Fibroblast of upper back skin (primary cell): ENCODE measurements around the gene MRPL39.

Experiments
- DNase-seq: peaks from one replicate; pipeline ENCODE4 v3.0.0-alpha.2; 2013

The MRPL39 gene

DNA sequence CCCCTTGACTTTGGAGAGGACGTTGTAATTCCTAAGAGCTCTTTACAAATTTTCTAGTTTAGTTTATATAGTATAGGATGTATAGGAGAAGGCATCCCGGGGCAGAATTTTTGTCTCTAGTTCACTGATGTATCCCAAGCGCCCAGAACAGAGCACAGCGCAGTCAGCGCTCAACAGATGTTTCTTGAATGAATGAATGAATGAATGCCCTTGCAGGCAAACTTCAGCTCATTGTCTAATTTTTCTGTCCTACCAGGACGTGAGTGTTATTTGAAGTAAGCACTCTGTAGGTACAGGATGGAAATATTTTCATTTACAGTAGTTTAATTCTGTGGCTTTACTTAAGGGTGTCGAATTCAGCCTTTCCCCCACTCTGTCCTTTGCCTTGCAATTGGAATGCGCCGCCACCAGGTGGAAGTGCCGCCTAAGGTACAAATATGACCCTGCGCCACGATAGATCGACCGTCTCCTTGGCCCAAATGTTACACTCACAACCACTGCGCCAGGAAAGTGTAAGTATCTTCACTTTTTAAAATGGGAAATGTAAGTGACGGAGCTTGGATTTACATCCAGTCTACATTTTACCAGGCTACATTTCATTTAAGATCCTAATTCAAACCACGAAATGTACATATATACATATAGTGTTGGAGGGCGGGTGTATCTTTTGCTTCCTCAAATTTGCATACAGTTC, 910 bp upstream of the MRPL39 start:
- DNase-seq, result peak; percentile 81

- no peak for DNase-seq
Observed at GRCh38 chr21:25589887-25590286, 17.4 kb downstream of the MRPL39 start.

DNA sequence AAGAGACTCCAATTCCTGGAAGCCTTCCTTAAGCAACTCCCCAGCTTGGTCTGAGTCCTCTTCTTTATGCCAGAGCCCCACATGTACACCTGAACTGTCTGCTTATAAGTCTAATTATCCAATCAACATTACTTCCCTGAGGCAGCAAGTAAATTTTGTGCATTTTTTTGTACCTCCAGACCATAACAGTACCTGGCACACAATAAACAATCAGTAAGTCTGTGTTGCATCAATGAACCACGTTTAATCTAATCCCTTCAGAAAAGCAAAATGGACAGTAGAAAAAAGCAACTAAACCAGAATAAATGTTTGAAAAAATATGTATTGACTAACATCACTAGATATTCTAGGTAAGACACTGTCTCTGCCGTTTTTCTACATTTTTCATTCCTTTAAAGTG, 20.5 kb downstream of the MRPL39 start:
- no peak for DNase-seq

- no peak for DNase-seq
Observed at GRCh38 chr21:25586326-25586725, 21.0 kb downstream of the MRPL39 start.

GRCh38 chr21:25584833-25585676, 22.2 kb downstream of the MRPL39 start:
- no peak for DNase-seq

DNA sequence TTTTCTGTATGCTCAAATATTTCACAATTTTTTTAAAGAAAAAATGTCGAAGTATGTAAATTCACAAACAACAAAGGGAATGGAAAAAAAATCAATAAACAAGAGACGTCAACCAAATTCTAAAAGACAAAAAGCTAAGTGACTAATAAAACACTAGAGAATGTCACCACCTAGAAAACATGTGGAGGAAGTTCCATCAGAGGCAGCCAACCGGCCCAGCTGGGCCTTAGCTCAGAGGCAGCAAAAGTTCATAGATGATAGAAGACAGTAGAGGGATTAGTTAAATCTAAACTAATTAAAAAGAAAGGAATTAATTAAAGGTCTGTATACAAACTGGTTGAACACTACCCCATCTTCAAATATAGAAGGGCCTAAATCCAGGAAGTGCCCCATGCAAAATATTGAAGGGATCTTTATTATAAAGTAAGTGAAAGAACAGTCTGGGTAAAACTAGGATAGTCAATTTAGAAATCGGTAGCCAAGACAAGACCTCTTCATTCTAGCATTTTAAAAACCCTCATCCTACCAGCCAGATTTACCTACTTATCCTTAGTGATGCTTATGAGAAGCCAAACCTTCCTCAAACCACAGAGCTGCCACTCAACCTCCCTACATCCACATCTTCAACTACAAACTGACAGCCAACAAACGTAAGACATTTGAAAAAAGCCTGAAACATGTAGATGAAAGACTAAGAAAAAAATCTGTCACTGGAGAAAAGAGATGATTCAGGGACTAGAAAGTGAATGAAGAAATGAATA, 23.7 kb downstream of the MRPL39 start:
- no peak for DNase-seq

DNA sequence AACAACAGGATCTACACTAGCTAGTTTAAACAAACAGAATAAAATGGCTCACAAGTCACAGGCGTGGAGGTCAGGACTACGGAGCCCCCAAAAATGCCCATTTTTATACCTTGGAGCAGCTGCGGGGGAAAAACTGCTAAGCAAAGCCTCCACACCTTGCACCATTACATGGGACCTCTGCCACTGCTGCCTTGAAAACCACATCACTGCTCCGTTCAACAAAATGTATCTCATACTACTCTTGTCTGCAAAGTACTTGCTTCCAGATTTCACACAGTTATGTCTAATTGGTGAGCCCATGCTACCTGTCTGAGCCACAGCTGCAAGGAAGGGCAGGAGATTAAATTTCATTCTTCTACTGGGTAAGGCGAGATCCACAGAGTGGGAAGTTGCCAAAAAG, 24.4 kb downstream of the MRPL39 start:
- no peak for DNase-seq

GRCh38 chr21:25582164-25582790, 25.0 kb downstream of the MRPL39 start:
- DNase-seq, result no peak

GRCh38 chr21:25581582-25581981, 25.7 kb downstream of the MRPL39 start:
- DNase-seq, result no peak

GRCh38 chr21:25580912-25581260, 26.4 kb downstream of the MRPL39 start:
- no peak for DNase-seq

DNA sequence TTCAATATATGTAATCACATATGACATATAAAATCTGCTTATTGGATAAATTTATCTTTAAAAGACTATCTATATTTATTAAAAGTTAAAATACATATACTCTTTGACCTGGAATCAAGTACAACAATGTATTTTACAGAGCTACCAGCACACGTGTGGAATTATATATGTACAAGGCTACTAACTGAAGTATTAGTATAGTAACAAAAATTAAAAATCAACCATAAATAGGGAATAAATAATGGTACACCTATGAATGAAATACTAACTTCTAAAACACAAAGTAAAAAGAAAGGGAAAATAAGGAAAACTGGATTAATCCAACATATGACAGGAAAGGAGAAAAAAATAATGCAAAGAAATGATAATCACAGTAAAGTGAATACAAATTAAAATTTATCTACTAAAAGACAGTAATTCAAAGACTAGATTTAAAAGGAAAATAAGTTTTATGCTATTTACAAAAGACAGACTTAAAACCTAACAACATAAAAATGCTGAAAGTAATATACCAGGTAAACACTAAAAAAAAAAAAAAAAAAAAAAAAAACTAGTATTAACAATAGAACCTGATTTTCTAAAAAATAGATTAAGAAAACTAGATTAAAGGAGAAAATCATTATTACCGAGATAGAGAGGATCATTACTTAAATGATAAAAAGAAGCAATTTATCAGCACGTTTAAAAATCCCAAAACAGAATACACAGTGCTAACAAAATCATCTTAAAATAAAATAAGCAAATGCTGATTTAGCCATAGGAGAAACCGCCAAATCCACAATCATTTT, 27.9 kb downstream of the MRPL39 start:
- no peak for DNase-seq

GRCh38 chr21:25578056-25578961, 29.0 kb downstream of the MRPL39 start:
- peak; percentile 13 for DNase-seq

- no peak for DNase-seq
Observed at GRCh38 chr21:25577424-25578055, 29.7 kb downstream of the MRPL39 start.

- DNase-seq, result peak; percentile 93
Observed at GRCh38 chr21:25573409-25574206, 33.7 kb downstream of the MRPL39 start.

GRCh38 chr21:25572861-25573310, 34.4 kb downstream of the MRPL39 start:
- DNase-seq, result peak; percentile 19

DNA sequence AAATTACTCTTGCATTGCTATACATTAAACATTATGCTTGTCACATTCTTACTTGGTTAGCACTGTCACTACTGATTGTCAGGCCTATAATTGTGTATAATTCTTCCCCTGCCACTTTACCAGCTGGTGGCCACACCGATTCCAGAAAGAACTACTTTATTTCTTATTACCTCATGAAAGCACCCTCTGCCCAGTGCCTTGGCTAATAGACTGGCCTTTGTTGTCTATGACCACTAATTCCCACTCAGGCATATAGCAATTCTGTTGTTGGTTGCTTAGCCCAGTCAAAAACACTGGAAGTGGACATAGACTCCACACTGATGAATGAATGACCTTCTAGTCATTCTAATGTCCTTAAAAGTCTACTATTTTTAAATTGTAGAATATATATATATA, 35.6 kb downstream of the MRPL39 start:
- no peak for DNase-seq

DNA sequence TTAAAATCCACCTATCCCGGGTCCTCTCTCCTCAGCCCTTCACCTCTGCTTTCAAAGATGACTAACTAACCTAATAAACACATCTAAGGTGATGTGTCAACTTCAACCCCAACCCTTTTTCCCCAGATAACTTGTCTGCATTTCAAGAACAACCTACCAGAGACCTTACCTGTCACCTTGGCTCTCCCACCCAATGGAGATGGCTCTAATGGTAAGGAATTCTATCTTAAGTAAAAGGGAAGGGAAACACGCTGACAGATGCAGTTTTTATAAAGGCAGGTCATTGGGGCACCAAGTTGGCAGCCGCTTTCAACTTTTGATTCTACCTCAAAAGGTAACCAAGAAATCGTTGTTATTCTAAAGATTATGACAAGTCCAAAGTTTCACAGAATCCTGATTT, 37.6 kb downstream of the MRPL39 start:
- no peak for DNase-seq

- peak; percentile 16 for DNase-seq
Observed at GRCh38 chr21:25569084-25569483, 38.2 kb downstream of the MRPL39 start.

DNA sequence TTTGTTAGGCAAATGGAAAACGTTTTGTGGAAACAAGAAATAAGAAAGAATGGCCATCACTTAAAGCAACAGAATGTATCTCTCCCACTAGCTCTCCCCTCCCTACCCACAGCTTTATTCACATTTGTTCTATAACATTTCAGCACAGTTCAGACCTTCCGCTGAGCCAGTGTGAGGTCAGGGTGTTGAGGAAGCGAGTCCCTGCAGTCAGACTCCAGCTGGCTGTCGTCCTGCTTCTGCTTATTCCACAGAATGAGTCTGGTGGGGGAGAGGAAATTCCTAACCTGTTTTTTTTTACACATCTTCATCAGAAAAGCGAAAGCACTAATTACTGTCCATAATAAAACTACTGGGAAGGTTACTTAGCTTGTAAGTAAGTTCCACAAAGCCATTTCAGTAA, 39.0 kb downstream of the MRPL39 start:
- peak; percentile 73 for DNase-seq

- DNase-seq, result no peak
Observed at GRCh38 chr21:25567472-25567871, 39.8 kb downstream of the MRPL39 start.
